ENCODE data around the gene STT3B. TPM values are rescaled to one million over a fixed set of nuclear protein-coding genes. Genes with fewer than 3 reads are reported as not detected.

The STT3B gene
- total RNA-seq, 1 experiment from 2014 or later = 202 TPM

GRCh38 chr3:31543375-31543774 is 10.7 kb downstream of the STT3B start:
- CTCF ChIA-PET = no interaction called here
- H3K4me3 Mint-ChIP-seq (ENCODE audit: low read depth, unreplicated experiment) = no peak overlapping the region
- no peak overlapping the region for H3K27ac Mint-ChIP-seq (ENCODE audit: unreplicated experiment)
- no peak for DNase-seq
- no TSS peak for BruUV-seq (replicated peaks)
- no peak for TF ChIP-seq CTCF (IDR thresholded peaks at IDR 0.05; ENCODE audit: unreplicated experiment)
- no peaks in the 10 kb centered on the region for H3K9me3 Mint-ChIP-seq (ENCODE audit: low read depth, unreplicated experiment)
- H3K36me3 Mint-ChIP-seq (ENCODE audit: insufficient read depth, unreplicated experiment) = peaks cover 6% of the 10 kb centered on the region
- H3K4me1 Mint-ChIP-seq (ENCODE audit: low read depth, unreplicated experiment) = peaks cover 37% of the 10 kb centered on the region
- intact Hi-C loops (cut with micrococcal nuclease; ENCODE audit: unreplicated experiment) = no loop called here
- no peaks in the 10 kb centered on the region for H3K27me3 Mint-ChIP-seq (ENCODE audit: unreplicated experiment)

GRCh38 chr3:31544634-31545033 is 11.9 kb downstream of the STT3B start:
- no peak for DNase-seq

GRCh38 chr3:31546162-31546561 is 13.4 kb downstream of the STT3B start:
- no peaks in the 10 kb centered on the region for H3K9me3 Mint-ChIP-seq (ENCODE audit: low read depth, unreplicated experiment)
- H3K27me3 Mint-ChIP-seq (ENCODE audit: unreplicated experiment) = no peaks in the 10 kb centered on the region
- H3K4me1 Mint-ChIP-seq (ENCODE audit: low read depth, unreplicated experiment) = peaks cover 36% of the 10 kb centered on the region
- no peak overlapping the region for H3K4me3 Mint-ChIP-seq (ENCODE audit: low read depth, unreplicated experiment)
- H3K36me3 Mint-ChIP-seq (ENCODE audit: insufficient read depth, unreplicated experiment) = peaks cover 3% of the 10 kb centered on the region
- H3K27ac Mint-ChIP-seq (ENCODE audit: unreplicated experiment) = no peak overlapping the region
- intact Hi-C loops (cut with micrococcal nuclease; ENCODE audit: unreplicated experiment) = no loop called here
- no TSS peak for BruUV-seq (replicated peaks)
- CTCF ChIA-PET = interaction anchor here (0.9 kb wide), 1 partner anchor 13 kb away, joined by 4 read pairs; no protein-coding TSS in a partner anchor
- TF ChIP-seq CTCF (IDR thresholded peaks at IDR 0.05; ENCODE audit: unreplicated experiment) = no peak
- DNase-seq = no peak

More at GRCh38 chr3:31544634-31545033, 11.9 kb downstream of the STT3B start:
- CTCF ChIA-PET = no interaction called here
- no peak overlapping the region for H3K4me3 Mint-ChIP-seq (ENCODE audit: low read depth, unreplicated experiment)
- no peaks in the 10 kb centered on the region for H3K27me3 Mint-ChIP-seq (ENCODE audit: unreplicated experiment)
- peaks cover 29% of the 10 kb centered on the region for H3K4me1 Mint-ChIP-seq (ENCODE audit: low read depth, unreplicated experiment)
- H3K36me3 Mint-ChIP-seq (ENCODE audit: insufficient read depth, unreplicated experiment) = peaks cover 6% of the 10 kb centered on the region
- H3K27ac Mint-ChIP-seq (ENCODE audit: unreplicated experiment) = no peak overlapping the region
- H3K9me3 Mint-ChIP-seq (ENCODE audit: low read depth, unreplicated experiment) = no peaks in the 10 kb centered on the region
- no peak for TF ChIP-seq CTCF (IDR thresholded peaks at IDR 0.05; ENCODE audit: unreplicated experiment)
- no TSS peak for BruUV-seq (replicated peaks)
- intact Hi-C loops (cut with micrococcal nuclease; ENCODE audit: unreplicated experiment) = no loop called here

- H3K4me3 Mint-ChIP-seq (ENCODE audit: low read depth, unreplicated experiment) = peak overlapping the region; percentile 16
- CTCF ChIA-PET = interaction anchor here (0.9 to 1.1 kb wide), 2 partner anchors 10 to 13 kb away, joined by 3 to 4 read pairs; no protein-coding TSS in a partner anchor
Observed at GRCh38 chr3:31546725-31547124, 14.0 kb downstream of the STT3B start.

More at GRCh38 chr3:31546725-31547124, 14.0 kb downstream of the STT3B start:
- Mint-ChIP-seq H3K9me3 (ENCODE audit: low read depth, unreplicated experiment) (no peaks in the 10 kb centered on the region), H3K4me1 (ENCODE audit: low read depth, unreplicated experiment) (peaks cover 42% of the 10 kb centered on the region), H3K27me3 (ENCODE audit: unreplicated experiment) (no peaks in the 10 kb centered on the region), H3K27ac (ENCODE audit: unreplicated experiment) (peak overlapping the region; percentile 52), H3K36me3 (ENCODE audit: insufficient read depth, unreplicated experiment) (no peaks in the 10 kb centered on the region)
- intact Hi-C loops (cut with micrococcal nuclease; ENCODE audit: unreplicated experiment) = no loop called here
- no TSS peak for BruUV-seq (replicated peaks)
- TF ChIP-seq CTCF (IDR thresholded peaks at IDR 0.05; ENCODE audit: unreplicated experiment) = no peak
- DNase-seq = no peak

Data from Calu3 (cell line).